BJ (cell line): ENCODE measurements around the gene SPINK6. TPM values are rescaled to one million over a fixed set of nuclear protein-coding genes. Genes with fewer than 3 reads are reported as not detected.

Experiments used
- CTCF ChIA-PET: fragments of 350-600 bp; formaldehyde crosslinking; extraction: SDS; loops from one replicate; lab custom pipeline; 2021; ENCODE audit warnings: antibody characterized with exemption, inconsistent platforms; lab: Yijun Ruan, JAX
- POLR2A ChIA-PET: fragments of 300-600 bp; sonication (Branson Sonifier 250); formaldehyde crosslinking; extraction: SDS; loops from one replicate; lab custom pipeline; 2021; ENCODE audit warnings: antibody characterized with exemption; lab: Charles Lee
- DNase-seq: peaks from one replicate; pipeline ENCODE4 v3.0.0-alpha.2; 2011; ENCODE audit warnings: low read depth
- H3K27me3 ChIP-seq: 2 replicates; pipeline ENCODE4 v1.6.0; 2011; ENCODE audit warnings: low read length; ENCODE audit not compliant: control insufficient read depth, insufficient read depth
- H3K36me3 ChIP-seq: 2 replicates; pipeline ENCODE4 v1.5.1; 2011; ENCODE audit warnings: low read length; ENCODE audit not compliant: control insufficient read depth, insufficient read depth
- H3K4me3 ChIP-seq: 2 replicates; pipeline ENCODE4 v1.5.1; 2011; ENCODE audit warnings: low read depth, mild to moderate bottlenecking, control low read depth, low read length
- CTCF ChIP-seq: IDR thresholded peaks from 2 replicates; pipeline ENCODE4 v1.5.1; 2011; ENCODE audit warnings: low read depth, mild to moderate bottlenecking, control low read depth, inconsistent platforms, low read length, moderate library complexity; ENCODE audit not compliant: insufficient read depth
- polyA plus RNA-seq: library from polyadenylated mRNA; depleted of rRNA; stranded (reverse); fragments of >200 nt; gene quantifications from 2 replicates; pipeline ENCODE4 v1.2.3, GENCODE V29; 2011

The SPINK6 gene
- polyA plus RNA-seq, 1 experiment, result not detected

GRCh38 chr5:148221508-148221907, 18.7 kb downstream of the SPINK6 start:
- H3K27me3 ChIP-seq, result no peaks in the 10 kb centered on the region
- ChIA-PET CTCF (no interaction called here), POLR2A (no interaction called here)
- DNase-seq, result no peak
- no peak overlapping the region for H3K4me3 ChIP-seq
- no peaks in the 10 kb centered on the region for H3K36me3 ChIP-seq
- TF ChIP-seq CTCF, result no peak

GRCh38 chr5:148224117-148224742, 21.4 kb downstream of the SPINK6 start:
- CTCF ChIA-PET, result no interaction called here
- no peaks in the 10 kb centered on the region for H3K27me3 ChIP-seq
- TF ChIP-seq CTCF, result no peak
- no peaks in the 10 kb centered on the region for H3K36me3 ChIP-seq
- peak; percentile 14 for DNase-seq
- no peak overlapping the region for H3K4me3 ChIP-seq
- POLR2A ChIA-PET, result no interaction called here

GRCh38 chr5:148228392-148228984, 25.6 kb downstream of the SPINK6 start:
- no peak for DNase-seq
- TF ChIP-seq CTCF, result no peak
- POLR2A ChIA-PET, result no interaction called here
- Histone ChIP-seq H3K4me3 (no peak overlapping the region), H3K36me3 (no peaks in the 10 kb centered on the region), H3K27me3 (no peaks in the 10 kb centered on the region)
- CTCF ChIA-PET, result no interaction called here

GRCh38 chr5:148229840-148230239, 27.0 kb downstream of the SPINK6 start:
- no peak for TF ChIP-seq CTCF
- Histone ChIP-seq H3K36me3 (no peaks in the 10 kb centered on the region), H3K27me3 (no peaks in the 10 kb centered on the region), H3K4me3 (no peak overlapping the region)
- POLR2A ChIA-PET, result no interaction called here
- no peak for DNase-seq
- CTCF ChIA-PET, result no interaction called here

GRCh38 chr5:148230240-148230639, 27.4 kb downstream of the SPINK6 start:
- Histone ChIP-seq H3K36me3 (no peaks in the 10 kb centered on the region), H3K27me3 (no peaks in the 10 kb centered on the region), H3K4me3 (no peak overlapping the region)
- ChIA-PET CTCF (no interaction called here), POLR2A (no interaction called here)
- no peak for DNase-seq
- TF ChIP-seq CTCF, result no peak
